GM21737 (cell line): ENCODE data around the gene RHO.
"Not testable (repeated sequence)": the region's sequence is repeated elsewhere in the genome, so short reads cannot be mapped to it uniquely, and the experiment has no call there.

Source experiments
- ATAC-seq: cut with Tn5 transposase; IDR thresholded peaks from one replicate; pipeline ENCODE4 v1.9.1; 2021; ENCODE audit warnings: mild to moderate bottlenecking, moderate library complexity; ENCODE audit not compliant: unreplicated experiment

The RHO gene

DNA sequence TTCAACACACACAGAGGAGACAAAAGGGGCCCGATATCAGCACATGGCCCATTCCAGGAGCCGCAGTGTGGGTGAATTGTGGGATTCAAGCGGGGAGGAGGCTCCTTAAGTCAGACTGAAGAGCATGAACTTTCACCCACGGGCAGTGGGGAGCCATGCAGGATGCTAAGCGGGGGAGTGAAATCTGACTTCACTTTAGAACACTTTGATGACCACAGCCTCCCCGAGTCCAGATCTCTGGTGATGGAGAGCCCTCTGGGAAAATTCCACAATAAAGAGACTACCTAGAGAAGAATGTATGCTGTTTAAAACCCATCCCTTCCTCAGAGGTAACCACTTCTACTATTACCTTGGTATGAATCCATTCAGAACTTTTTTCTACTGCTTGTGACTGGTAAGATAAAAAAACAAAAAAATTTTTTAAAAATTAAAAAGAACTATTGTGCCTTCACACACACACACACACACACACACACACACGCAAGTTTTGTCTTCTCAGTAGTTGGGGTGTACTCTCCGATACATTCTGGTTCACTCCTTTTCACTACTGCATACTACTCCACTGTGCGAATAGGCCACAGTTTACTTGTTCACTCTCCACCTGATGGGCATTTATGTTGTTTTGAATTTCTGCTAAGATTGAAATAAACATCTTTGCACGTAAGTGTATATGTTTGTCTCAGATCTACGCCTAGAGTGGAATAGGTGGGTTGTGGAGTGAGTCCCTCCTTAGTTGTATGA is 12.5 kb downstream of the RHO start:
- ATAC-seq, result no peak

GRCh38 chr3:129542747-129543146 is 14.3 kb downstream of the RHO start:
- ATAC-seq, result no peak

DNA sequence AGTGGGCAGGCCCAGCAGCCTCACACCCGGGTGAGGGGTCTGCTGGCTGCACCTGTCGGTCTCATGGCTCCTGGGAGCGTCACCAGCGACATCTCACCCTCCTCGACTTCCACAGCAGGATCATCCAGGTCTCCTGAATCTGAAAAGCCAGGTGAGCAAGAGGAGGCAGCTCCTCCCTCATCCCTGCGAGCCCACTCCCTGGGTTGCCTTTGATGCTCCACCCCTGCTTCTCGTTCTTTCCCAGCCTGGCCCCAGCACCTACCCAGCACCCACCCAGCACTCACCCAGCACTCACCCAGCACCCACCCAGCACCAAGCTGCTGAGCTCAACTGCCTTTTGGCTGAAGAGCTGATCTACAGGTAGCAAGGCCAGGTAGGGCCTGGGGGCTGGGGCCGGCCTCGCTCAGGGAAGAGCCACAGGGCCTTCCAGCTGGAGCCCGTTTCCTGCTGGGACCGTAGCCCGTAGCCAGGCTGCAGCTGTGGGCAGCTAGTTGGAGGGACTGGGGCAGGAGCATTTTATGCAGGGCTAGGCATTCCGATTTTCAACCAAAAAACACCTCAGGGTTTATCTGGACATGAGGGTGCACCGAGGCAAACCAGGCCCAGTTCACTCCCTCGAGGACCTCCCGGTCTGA is 14.8 kb downstream of the RHO start, which contains the start of gene H1-8:
H1-8 (plus strand) TSS at position 20 of the 635 bp plus-strand sequence; CDS start at position 64, 44 bp downstream.
- no peak for ATAC-seq

DNA sequence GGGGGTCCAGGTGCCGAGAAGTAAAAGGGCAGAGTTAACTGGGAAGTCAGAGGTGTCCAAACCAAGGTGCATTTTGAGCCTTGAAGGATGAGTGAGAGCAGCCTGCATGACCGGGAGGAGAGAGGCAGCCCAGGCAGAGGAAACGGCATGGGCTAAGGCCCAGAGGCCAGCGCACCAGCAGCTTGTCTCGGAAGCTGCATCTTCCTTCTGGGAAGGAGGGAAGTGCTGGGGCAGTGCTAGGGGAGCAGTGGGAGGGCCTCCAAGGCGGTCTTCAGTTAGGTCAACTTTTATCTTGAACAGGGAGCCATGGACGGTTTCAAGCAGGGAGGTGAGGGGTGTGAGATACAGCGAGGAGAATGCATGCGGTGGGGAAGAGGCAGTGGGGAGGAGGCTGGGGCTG is 15.6 kb downstream of the RHO start:
- no peak for ATAC-seq

DNA sequence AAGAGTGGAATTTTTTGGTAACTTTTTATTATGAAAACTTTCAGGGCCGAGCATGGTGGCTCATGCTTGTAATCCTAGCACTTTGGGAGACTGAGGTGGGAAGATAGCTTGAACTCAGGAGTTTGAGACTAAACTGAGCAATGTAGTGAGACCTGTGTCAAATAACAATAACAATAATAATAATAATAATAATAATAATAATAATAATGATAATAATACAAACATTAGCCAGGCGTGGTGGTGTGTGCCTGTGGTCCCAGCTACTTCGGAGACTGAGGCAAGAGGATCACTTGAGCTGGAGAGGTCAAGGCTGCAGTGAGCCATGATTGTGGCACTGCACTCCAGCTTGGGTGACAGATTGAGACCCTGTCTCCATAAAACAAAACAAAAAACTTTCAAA is 17.5 kb downstream of the RHO start:
- ATAC-seq, result not testable (repeated sequence)

DNA sequence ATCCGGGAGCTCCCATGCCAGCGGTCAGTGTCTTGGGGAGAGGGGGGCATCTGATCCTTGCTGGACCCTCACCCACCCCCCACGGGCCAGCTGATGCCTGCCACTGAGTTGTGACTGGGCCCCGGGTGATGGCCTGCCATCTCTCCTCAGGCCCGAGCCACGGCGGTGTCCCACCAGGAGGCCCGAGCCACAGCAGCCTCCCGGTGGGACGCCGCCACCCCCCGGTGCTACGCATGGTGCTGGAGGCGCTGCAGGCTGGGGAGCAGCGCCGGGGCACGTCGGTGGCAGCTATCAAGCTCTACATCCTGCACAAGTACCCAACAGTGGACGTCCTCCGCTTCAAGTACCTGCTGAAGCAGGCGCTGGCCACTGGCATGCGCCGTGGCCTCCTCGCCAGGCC is 18.8 kb downstream of the RHO start:
- ATAC-seq, result no peak

DNA sequence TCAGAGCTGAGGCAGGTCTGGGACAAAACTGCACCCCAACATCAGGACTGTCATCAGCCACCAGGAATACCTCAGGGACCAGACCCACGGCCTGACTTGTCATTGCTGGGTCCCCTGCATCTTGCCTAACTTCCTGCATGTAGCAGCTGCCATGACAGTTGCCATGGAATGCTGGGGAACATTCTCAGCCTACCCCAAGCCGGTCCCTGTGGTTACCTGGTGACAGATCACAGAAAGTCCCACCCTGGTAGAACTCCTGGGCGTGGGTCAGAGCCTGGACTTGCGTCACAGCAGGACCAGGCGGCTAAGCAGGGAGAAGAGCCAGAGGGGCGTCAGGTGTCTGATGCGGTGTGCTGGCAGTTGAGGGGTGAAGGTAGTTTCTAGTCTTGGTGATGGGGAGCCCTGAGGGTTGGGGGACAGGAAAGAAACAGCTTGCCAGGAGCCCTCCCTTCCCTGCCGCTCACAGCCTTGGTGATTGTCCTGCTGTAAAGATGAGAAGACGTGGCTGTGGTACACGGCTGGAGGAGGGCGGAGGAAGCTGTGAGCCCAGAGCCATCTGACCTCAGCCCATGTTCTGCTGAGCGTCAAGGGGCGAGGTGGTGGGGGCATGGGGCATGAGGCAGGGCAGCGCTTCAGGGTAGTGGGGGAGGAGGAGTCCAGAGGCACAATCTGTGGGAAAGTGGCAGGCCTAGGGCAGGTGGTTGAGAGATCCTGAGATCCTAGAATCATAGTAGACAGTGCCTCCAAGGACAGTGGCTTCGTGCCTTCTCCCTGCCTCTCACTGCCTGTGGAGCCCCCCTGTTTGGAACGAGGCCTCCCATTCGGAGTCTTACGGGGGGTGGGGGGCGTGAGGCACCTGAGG is 19.9 kb downstream of the RHO start:
- ATAC-seq, result no peak

DNA sequence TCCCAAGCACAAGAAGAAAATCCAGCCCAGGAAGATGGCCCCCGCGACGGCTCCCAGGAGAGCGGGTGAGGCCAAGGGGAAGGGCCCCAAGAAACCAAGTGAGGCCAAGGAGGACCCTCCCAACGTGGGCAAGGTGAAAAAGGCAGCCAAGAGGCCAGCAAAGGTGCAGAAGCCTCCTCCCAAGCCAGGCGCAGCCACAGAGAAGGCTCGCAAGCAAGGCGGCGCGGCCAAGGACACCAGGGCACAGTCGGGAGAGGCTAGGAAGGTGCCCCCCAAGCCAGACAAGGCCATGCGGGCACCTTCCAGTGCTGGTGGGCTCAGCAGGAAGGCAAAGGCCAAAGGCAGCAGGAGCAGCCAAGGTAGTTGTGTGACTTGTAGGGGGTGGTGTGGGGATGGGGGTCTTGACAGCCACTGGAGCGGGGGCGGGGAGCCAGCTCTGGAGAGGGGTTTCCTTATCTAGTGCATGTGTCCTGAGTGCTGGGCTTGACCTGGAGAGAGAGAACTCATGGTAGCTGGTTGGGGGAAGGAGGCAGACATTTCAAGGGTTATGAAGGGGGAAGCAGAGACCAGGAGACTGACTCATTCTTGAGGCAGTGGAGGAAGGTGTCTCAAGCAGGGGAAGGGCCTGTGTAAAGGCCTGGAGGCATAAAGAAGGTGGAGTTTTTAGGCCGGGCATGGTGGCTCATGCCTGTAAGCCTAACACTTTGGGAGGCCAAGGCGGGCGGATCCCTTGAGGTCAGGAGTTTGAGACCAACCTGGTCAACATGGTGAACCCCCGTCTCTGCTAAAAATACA is 20.8 kb downstream of the RHO start:
- ATAC-seq, result no peak

DNA sequence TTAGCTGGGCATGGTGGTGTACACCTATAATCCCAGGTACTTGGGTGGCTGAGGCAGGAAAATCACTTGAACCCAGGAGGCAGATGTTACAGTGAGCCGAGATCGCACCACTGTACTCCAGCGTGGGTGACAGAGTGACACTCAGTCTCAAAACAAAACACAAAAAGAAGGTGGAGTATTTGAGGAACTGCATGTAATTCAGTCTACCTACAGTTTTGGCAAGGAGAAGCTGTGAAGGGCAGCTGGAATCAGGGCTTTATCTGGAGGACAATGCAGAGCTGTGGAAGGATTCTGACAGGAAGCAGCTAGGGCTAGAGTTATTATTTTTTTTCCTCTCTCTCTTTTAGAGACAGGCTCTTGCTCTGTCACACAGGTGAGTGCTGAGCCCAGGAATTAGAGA is 21.4 kb downstream of the RHO start:
- ATAC-seq, result no peak

- ATAC-seq, result no peak
Observed at GRCh38 chr3:129552287-129553050, 24.0 kb downstream of the RHO start.

DNA sequence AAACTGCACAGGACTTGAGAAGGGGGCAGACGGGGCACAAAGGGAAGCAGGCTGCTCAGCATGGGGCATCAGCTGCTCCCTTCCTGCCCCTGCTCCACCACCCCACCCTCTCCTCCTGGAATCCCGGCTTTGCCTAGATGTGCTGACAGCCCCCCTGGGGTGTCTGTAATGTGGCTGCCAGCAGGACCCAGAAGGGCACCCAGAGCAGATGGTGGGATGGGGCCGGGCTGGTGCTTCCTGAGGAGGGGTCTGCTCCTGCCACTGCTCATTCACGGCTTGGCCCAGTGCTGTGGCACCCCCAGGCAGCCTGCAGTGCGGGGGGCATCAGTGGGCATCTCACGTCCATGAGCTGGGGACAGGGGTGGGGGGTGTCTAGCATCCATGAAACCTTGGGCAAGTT is 24.7 kb downstream of the RHO start:
- ATAC-seq, result no peak

DNA sequence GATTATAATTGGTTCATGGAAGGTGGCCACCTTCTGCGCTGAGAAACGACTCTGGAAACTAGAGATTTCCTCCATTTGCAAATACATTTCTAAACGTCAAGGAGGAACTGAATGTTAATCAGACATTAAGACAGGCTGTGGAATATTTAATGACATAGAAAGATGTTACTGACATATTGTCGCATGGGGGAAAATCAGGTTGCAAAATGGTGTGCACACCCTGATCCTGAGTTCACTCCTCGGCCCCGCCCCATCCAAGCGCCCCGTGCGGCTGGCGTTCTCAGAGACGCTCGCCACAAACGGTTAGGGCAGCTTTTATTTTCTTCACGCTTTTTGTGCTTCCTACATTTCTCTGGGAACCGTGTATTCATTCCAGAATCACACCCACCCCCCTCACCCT is 25.3 kb downstream of the RHO start:
- ATAC-seq, result no peak

- no peak for ATAC-seq
Observed at GRCh38 chr3:129554356-129555152, 26.1 kb downstream of the RHO start.

DNA sequence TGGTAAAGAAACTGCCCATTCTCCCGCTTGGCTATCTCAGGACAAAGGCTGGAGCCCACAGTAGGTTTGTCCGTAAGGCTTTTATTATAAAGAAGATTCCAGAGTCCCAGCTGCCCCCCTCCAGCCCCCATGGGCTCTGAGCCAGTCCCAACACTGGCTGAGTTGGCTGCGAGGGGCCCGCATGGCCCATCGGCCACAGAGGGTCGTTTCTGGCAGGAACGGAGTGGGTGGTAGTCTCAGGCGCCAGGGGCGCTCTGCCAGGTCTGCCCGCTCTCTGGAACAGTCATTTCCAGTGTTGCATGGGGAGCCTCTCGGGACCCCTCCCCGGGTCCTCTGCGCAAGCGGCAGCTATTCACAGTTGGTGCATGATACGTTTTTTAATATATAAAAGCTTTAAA is 26.7 kb downstream of the RHO start:
- no peak for ATAC-seq

- no peak for ATAC-seq
Observed at GRCh38 chr3:129555616-129556357, 27.3 kb downstream of the RHO start.

- no peak for ATAC-seq
Observed at GRCh38 chr3:129556358-129556695, 27.9 kb downstream of the RHO start.

DNA sequence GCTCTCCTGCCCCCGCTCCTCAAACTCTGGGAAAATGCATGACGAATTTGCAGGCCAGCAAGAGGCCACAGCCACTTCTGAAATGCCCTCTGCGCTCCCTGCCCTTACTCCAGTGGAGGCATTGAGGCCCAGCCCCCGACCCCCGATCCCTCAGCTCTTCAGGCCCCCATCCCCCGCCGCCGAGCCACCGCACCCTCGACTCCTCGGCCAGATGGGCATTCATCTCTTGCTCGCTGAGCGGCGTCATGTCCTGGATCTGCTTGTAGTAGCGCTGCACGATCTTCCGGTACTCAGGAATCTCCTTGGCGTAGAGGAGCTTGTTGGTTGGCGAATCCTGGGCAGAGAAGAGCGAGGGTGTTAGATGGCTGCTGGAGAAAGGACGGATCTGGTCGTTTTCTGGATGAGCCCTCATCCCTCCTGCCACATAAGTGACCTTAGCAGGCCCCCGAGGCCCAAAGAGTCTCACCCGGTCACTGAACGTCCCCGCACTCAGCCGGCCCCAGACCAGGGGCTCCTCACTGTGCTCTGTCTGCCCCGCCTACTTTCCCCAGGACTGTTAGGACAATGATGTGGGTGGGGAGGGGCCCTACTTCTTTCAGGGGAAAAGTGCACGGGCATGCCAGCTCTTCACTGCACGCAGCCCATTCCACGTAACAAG is 28.6 kb downstream of the RHO start:
- no peak for ATAC-seq

DNA sequence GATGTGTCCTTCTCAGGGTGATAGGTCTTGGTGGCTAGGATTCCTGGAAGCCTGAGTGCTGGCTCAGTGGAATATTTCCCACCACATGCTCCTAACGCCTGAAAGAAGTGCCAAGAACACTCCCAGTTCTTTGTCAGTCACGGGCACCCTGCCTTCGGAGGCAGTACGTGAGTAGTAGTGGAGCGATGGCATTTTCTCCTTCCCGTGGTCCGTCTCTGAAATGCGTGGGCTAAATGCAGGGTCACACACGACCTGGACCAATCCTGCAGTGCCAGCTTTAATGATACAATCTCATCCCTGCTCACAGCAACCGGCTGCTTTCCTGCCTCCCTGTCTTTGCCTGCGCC is 29.1 kb downstream of the RHO start:
- no peak for ATAC-seq
